GM13976 (cell line): ENCODE results near the gene LBHD2.
"Not testable (repeated sequence)": the region's sequence is repeated elsewhere in the genome, so short reads cannot be mapped to it uniquely, and the experiment has no call there.

Experiments
- DNase-seq: peaks from one replicate; pipeline ENCODE4 v3.0.0; 2012; ENCODE audit warnings: low spot score
- in situ Hi-C: fragments of 300-500 bp; cut with MboI; formaldehyde crosslinking; loops from one replicate; pipeline ENCODE4 v1.12.0; 2022; ENCODE audit warnings: low sequenced_read_pairs, mixed read lengths, inconsistent platforms; ENCODE audit not compliant: unreplicated experiment
- TF ChIP-seq, protein P1 (sequence below): IDR thresholded peaks from 2 replicates; pipeline ENCODE4 v1.5.1; 2012; ENCODE audit warnings: borderline replicate concordance, mild to moderate bottlenecking; ENCODE audit not compliant: insufficient read depth; ENCODE audit errors: extremely low read depth, missing control alignments, control extremely low read depth

Gene LBHD2

DNA sequence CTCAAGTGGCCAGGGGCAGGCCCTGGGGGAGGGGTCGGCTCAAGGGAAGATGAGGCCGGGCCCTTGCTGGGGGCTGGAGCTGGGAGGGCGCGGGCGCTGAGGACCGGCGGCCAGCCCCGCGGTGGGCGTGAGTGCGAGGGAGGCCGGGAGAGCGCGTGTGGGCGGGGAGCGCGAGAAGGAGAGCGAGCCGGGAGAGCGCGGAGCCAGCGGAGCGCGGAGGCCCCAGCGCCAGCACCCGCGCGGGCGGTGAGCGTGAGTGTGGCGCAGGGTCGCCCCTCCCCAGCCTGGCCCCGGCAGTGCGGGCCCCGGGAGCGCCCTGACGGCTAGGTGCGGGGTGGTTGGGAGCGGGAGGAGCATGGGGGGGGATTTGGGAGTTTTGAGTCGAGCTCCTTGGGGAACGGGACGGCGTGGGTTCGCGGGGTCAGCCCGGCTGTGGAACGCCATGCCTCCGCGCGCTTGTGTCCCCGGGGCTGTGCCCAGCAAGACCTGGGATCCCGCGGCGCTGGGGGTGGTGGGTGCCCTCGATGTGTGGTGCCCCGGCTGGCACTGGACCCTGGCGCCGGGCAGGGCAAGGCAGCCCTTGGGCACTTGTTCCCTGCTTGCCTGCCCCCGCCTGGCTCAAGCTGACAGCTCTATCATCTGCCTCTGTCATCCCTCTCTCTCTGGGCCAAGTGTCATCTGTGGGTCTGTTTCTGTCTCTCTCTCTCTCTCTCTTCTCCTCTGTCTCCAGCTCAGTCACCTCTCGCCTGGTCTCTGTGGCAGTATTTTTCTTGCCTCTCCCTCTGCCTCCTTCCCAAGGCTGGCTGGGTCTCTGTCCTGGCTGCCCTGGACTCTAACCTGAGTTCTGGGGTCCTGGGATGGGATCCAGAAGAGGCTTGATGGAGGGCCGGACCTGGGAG is at the start of gene LBHD2:
LBHD2 (plus strand) TSS at position 190 of the 899 bp plus-strand sequence. CDS start 1,803 bp downstream, outside the sequence.
- DNase-seq = no peak
- in situ Hi-C loops = no loop called here
- TF ChIP-seq, protein P1, sequence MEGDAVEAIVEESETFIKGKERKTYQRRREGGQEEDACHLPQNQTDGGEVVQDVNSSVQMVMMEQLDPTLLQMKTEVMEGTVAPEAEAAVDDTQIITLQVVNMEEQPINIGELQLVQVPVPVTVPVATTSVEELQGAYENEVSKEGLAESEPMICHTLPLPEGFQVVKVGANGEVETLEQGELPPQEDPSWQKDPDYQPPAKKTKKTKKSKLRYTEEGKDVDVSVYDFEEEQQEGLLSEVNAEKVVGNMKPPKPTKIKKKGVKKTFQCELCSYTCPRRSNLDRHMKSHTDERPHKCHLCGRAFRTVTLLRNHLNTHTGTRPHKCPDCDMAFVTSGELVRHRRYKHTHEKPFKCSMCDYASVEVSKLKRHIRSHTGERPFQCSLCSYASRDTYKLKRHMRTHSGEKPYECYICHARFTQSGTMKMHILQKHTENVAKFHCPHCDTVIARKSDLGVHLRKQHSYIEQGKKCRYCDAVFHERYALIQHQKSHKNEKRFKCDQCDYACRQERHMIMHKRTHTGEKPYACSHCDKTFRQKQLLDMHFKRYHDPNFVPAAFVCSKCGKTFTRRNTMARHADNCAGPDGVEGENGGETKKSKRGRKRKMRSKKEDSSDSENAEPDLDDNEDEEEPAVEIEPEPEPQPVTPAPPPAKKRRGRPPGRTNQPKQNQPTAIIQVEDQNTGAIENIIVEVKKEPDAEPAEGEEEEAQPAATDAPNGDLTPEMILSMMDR = no peak

DNA sequence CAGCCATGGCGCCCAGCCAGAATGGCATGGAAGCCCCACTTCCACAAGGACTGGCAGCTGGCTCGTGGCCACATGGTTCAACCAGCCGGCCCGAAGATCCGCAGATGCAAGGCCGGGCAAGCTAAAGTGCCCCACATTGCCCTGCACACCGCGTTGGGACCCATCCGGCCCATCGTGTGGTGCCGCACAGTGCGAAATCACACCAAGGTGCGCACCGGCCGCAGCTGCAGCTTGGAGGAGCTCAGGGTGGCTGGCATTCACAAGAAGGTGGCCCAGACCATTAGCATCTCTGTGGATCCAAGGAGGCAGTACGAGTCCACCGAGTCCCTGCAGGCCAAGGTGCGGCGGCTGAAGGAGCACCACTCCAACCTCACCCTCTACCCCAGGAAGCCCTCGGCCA is 42.5 kb upstream of the LBHD2 start:
- DNase-seq = no peak
- TF ChIP-seq, protein P1 = no peak
- in situ Hi-C loops = no loop called here

DNA sequence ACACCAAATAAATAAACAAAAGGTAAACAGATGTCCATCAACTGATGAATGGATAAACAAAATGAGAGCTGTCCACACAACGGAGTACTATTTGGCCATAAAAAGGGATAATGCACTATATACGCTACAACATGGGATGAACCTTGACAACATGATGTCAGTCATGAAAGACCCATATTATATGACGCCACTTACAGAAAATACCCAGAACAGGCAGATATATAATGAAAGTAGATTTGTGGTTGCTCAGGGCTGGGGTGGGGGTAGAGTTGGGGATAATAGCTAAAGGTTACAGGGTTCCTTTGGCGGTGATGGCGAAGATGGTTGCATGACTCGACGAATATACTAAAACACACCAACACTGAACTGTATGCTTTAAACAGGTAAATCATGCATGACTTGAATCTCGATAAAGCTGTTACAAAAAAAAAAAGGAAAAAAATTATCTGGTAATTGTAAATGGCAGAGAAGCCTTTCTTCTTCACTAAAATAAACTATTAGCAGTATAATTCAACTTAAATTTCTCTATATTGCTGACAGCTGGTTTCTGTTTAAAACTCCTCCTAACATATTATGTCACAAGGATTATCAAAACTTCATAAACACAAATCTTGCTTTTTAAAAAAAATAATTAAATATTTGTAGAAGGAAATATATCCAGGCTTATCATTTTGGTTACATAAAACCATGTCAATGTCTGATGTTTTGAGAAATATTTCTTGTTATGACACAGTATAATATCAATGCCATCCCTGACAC is 40.6 kb upstream of the LBHD2 start:
- in situ Hi-C loops = no loop called here
- TF ChIP-seq, protein P1 = no peak
- no peak for DNase-seq

DNA sequence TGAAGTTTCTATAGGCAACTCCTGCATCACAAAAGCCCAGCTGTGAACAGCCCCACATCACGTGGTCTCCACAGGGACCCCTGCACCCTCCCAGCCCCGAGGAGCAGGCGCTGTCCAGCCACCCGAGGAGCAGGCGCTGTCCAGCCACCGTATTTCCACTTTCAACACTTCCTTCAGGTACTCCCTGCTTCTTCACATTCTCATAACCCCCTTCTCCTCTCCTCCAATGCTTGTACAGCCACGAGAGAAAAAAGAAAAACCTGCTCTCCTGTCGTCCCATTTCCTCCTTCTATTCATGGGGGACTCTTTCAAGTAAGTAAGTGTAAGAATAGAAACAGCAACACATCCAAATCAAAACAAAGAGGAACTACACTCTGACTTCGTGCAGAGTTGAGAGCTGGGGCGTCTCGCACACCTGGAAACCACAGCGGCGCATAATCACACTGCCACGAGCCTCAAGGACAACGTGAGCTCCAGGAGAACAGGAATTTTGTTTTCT is 38.6 kb upstream of the LBHD2 start:
- peak; percentile 64 for DNase-seq
- in situ Hi-C loops = no loop called here
- TF ChIP-seq, protein P1 = no peak

DNA sequence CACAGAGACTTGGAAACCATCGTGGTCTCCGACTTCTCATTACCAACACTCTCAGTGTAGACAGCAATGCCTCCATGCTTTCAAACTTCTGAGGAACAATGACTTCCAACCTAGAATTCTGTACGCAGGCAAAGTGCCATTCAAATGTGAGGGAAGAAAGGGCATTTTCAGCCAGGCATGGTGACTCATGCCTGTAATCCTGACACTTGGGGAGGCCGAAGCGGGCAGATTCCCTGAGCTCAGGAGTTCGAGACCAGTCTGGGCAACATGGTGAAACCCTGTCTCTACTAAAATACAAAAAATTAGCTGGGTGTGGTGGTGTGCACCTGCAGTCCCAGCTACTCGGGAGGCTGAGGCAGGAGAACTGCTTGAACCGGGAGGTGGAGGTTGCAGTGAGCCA is 36.6 kb upstream of the LBHD2 start:
- DNase-seq, in situ Hi-C loops: not testable (repeated sequence)

DNA sequence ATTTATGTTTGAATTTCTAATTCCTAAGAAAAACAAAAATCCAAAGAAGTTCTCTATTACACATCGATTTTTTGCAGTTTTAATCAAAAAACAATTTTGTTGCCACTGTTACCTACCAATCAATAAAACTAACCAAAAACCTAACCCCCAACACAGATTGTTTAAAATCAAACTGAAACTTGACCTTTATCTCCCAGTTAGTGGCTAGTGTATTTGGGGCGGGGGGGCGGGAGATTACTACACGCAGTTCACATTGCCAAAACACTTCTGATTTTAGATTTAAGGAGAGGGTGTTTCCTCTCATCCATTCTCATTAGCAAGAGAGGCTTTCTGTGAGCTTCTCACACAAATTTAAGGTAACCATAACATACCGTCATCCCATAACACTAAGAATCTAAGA is 33.1 kb upstream of the LBHD2 start:
- in situ Hi-C loops = no loop called here
- no peak for DNase-seq
- TF ChIP-seq, protein P1 = no peak
